Lung (tissue), 12 donors: ENCODE data around the gene CCL4L2. TPM values are rescaled to one million over a fixed set of nuclear protein-coding genes. Genes with fewer than 3 reads are reported as not detected.
"Not testable (repeated sequence)": the region's sequence is repeated elsewhere in the genome, so short reads cannot be mapped to it uniquely, and the experiment has no call there.

Source experiments
- ATAC-seq: fragments of 200-7000 bp; cut with Tn5 transposase; one replicate; pipeline ENCODE4 v1.9.1; 2020; ENCODE audit warnings: moderate number of reproducible peaks; ENCODE audit not compliant: insufficient read depth, low FRiP score
- DNase-seq, 3 donors: peaks; one replicate each; pipeline ENCODE4 v3.0.0-alpha.2; 2013 to 2017
- H3K27ac ChIP-seq, 2 donors: one replicate each; pipeline ENCODE4 v1.5.1; 2013; ENCODE audit warnings: mild to moderate bottlenecking in 2 of 2, moderate library complexity in 2 of 2, control low read depth in 1 of 2, inconsistent platforms in 1 of 2, low read depth in 1 of 2, low read length in 1 of 2
- H3K27me3 ChIP-seq, 3 donors: one replicate each; pipeline ENCODE4 v1.5.1; 2013; ENCODE audit warnings: low read length in 2 of 3; ENCODE audit not compliant: control insufficient read depth in 3 of 3, insufficient read depth in 3 of 3
- H3K36me3 ChIP-seq, 4 donors: one replicate each; pipeline ENCODE4 v1.5.1; 2013; ENCODE audit warnings: low read length in 4 of 4, mild to moderate bottlenecking in 1 of 4, moderate library complexity in 1 of 4; ENCODE audit not compliant: control insufficient read depth in 4 of 4, insufficient read depth in 4 of 4
- H3K4me1 ChIP-seq, 5 donors: one replicate each; pipeline ENCODE4 v1.5.1; 2013; ENCODE audit warnings: low read length in 5 of 5, mild to moderate bottlenecking in 2 of 5, moderate library complexity in 1 of 5; ENCODE audit not compliant: control insufficient read depth in 5 of 5, insufficient read depth in 5 of 5
- H3K4me3 ChIP-seq: one replicate; pipeline ENCODE4 v1.5.1; 2013; ENCODE audit warnings: mild to moderate bottlenecking, control low read depth, moderate library complexity
- H3K9ac ChIP-seq, 2 donors: one replicate each; pipeline ENCODE4 v1.5.1; 2013; ENCODE audit warnings: low read length in 2 of 2, control low read depth in 1 of 2; ENCODE audit not compliant: insufficient read depth in 1 of 2
- H3K9me3 ChIP-seq, 4 donors: one replicate each; pipeline ENCODE4 v1.5.1; 2013; ENCODE audit warnings: low read length in 3 of 4, mild to moderate bottlenecking in 1 of 4, moderate library complexity in 1 of 4; ENCODE audit not compliant: control insufficient read depth in 4 of 4, insufficient read depth in 3 of 4
- CTCF ChIP-seq: IDR thresholded peaks from 2 replicates; pipeline ENCODE4 v1.5.1; 2012; ENCODE audit warnings: mild to moderate bottlenecking; ENCODE audit errors: control extremely low read depth, extremely low read depth
- WGBS, 2 donors: extraction: QIAGEN DNeasy Blood & Tissue Kit; methylation state at CpG; one replicate each; pipeline ENCODE4 v1.1.7; 2013; 5-methylcytosine and 5-hydroxymethylcytosine counted together
- polyA plus RNA-seq, 2 donors: library from polyadenylated mRNA; stranded (reverse); fragments of 200-250 nt; gene quantifications; one replicate each; pipeline ENCODE4 v1.2.1, GENCODE V29; 2013
- total RNA-seq, 2 donors: library from RNA; depleted of rRNA in 1 of 2; stranded (reverse); fragments of >200 nt in 1 of 2; gene quantifications; one replicate each; pipeline ENCODE4 v1.2.1, GENCODE V29; 2014 to 2021
- donor health status: control.
- donor health status: control.
- donor health status: Bipolar disorder and iron deficiency.
- donor health status: healthy.
- donor health status: DM: yes; HTN: yes; CAD: no.

Gene CCL4L2
- total and polyA plus RNA-seq, 4 donors = 4.5 to 125 (median 31.4) TPM

- WGBS, 2 donors = 4 to 6% methylated on average over 76 of the region's 76 CpGs
- ATAC-seq (peak; percentile 63), DNase-seq (peak; percentile 62 to 92 (median 84))
- Histone ChIP-seq H3K27ac (peak overlapping the region in 1 of 2 donors; percentile 47), H3K27me3 (peaks cover 0 to 41% (median 7%) of the 10 kb centered on the region in 3 donors), H3K4me1 (peaks cover 0 to 13% (median 3%) of the 10 kb centered on the region in 5 donors), H3K36me3 (no peaks in the 10 kb centered on the region), H3K4me3 (peak overlapping the region; percentile 38), H3K9me3 (no peaks in the 10 kb centered on the region), H3K9ac (peak overlapping the region; percentile 24 to 55)
- TF ChIP-seq CTCF = no peak
Measured at GRCh38 chr17:36183001-36183971, 27.6 kb upstream of the CCL4L2 start.

- H3K27ac ChIP-seq = no peak overlapping the region
- H3K4me3 ChIP-seq = no peak overlapping the region
- no peaks in the 10 kb centered on the region for H3K9me3 ChIP-seq
- DNase-seq = no peak
- H3K36me3 ChIP-seq = no peaks in the 10 kb centered on the region
- H3K27me3 ChIP-seq = peaks cover 0 to 41% (median 7%) of the 10 kb centered on the region in 3 donors
- no peak for ATAC-seq
- H3K4me1 ChIP-seq = peaks cover 0 to 13% (median 3%) of the 10 kb centered on the region in 5 donors
- H3K9ac ChIP-seq = peak overlapping the region in 1 of 2 donors; percentile 24
- TF ChIP-seq CTCF = no peak
- 74 to 89% methylated on average over 12 of the region's 12 CpGs for WGBS, 2 donors
Measured at GRCh38 chr17:36184023-36184765, 26.7 kb upstream of the CCL4L2 start.

GRCh38 chr17:36185416-36185815 lies 25.4 kb upstream of the CCL4L2 start:
- DNase-seq (no peak), ATAC-seq (no peak)
- Histone ChIP-seq H3K4me1 (peaks cover 0 to 13% (median 3%) of the 10 kb centered on the region in 5 donors), H3K27me3 (peaks cover 0 to 38% (median 7%) of the 10 kb centered on the region in 3 donors), H3K27ac (no peak overlapping the region), H3K4me3 (no peak overlapping the region), H3K9ac (no peak overlapping the region), H3K36me3 (no peaks in the 10 kb centered on the region), H3K9me3 (no peaks in the 10 kb centered on the region)
- no peak for TF ChIP-seq CTCF
- 41 to 57% methylated on average over 2 of the region's 2 CpGs for WGBS, 2 donors

GRCh38 chr17:36186810-36187763 lies 23.8 kb upstream of the CCL4L2 start:
- DNase-seq = not testable (repeated sequence)

More at GRCh38 chr17:36186810-36187763, 23.8 kb upstream of the CCL4L2 start:
- H3K36me3 ChIP-seq, H3K27ac ChIP-seq, H3K9me3 ChIP-seq, ATAC-seq, H3K4me3 ChIP-seq, H3K9ac ChIP-seq: not testable (repeated sequence)
- WGBS, 2 donors = 72 to 80% methylated on average over 13 of the region's 13 CpGs
- Histone ChIP-seq H3K4me1 (peaks cover 0 to 13% (median 3%) of the 10 kb centered on the region in 5 donors), H3K27me3 (peaks cover 0 to 27% (median 4%) of the 10 kb centered on the region in 3 donors)
